ENCODE data around the gene PGBD2.
"Not testable (repeated sequence)": the region's sequence is repeated elsewhere in the genome, so short reads cannot be mapped to it uniquely, and the experiment has no call there.

PGBD2 gene

GRCh38 chr1:248923352-248924338 lies 17.6 kb downstream of the PGBD2 start:
- Histone ChIP-seq H3K36me3 (ENCODE audit: insufficient read depth, low read length) (peaks cover 5% of the 10 kb centered on the region), H3K4me3 (ENCODE audit: low read length) (no peak overlapping the region), H3K4me1 (ENCODE audit: insufficient read depth, low read length) (peaks cover 7% of the 10 kb centered on the region), H2AFZ (ENCODE audit: low read depth, low read length) (no peak overlapping the region), H3K27me3 (ENCODE audit: insufficient read depth, low read length) (no peaks in the 10 kb centered on the region), H3K9me3 (ENCODE audit: low read length) (no peaks in the 10 kb centered on the region)

GRCh38 chr1:248924696-248925532 lies 18.9 kb downstream of the PGBD2 start:
- H3K36me3 ChIP-seq (ENCODE audit: insufficient read depth, low read length), result no peaks in the 10 kb centered on the region
- H2AFZ ChIP-seq (ENCODE audit: low read depth, low read length), result no peak overlapping the region
- peaks cover 7% of the 10 kb centered on the region for H3K4me1 ChIP-seq (ENCODE audit: insufficient read depth, low read length)
- H3K27me3 ChIP-seq (ENCODE audit: insufficient read depth, low read length), result no peaks in the 10 kb centered on the region
- H3K4me3 ChIP-seq (ENCODE audit: low read length), result no peak overlapping the region
- no peaks in the 10 kb centered on the region for H3K9me3 ChIP-seq (ENCODE audit: low read length)

- not testable (repeated sequence) for H3K4me1 ChIP-seq (ENCODE audit: insufficient read depth, low read length)
Observed at GRCh38 chr1:248925859-248926258, 19.8 kb downstream of the PGBD2 start.

GRCh38 chr1:248926401-248927182 lies 20.6 kb downstream of the PGBD2 start:
- Histone ChIP-seq H2AFZ (ENCODE audit: low read depth, low read length) (no peak overlapping the region), H3K36me3 (ENCODE audit: insufficient read depth, low read length) (no peaks in the 10 kb centered on the region), H3K4me3 (ENCODE audit: low read length) (no peak overlapping the region), H3K9me3 (ENCODE audit: low read length) (no peaks in the 10 kb centered on the region), H3K4me1 (ENCODE audit: insufficient read depth, low read length) (peaks cover 7% of the 10 kb centered on the region), H3K27me3 (ENCODE audit: insufficient read depth, low read length) (no peaks in the 10 kb centered on the region)

More at GRCh38 chr1:248925859-248926258, 19.8 kb downstream of the PGBD2 start:
- H3K9me3 ChIP-seq (ENCODE audit: low read length); H3K36me3 ChIP-seq (ENCODE audit: insufficient read depth, low read length); H3K4me3 ChIP-seq (ENCODE audit: low read length); H2AFZ ChIP-seq (ENCODE audit: low read depth, low read length); H3K27me3 ChIP-seq (ENCODE audit: insufficient read depth, low read length): not testable (repeated sequence)

GRCh38 chr1:248927283-248927682 lies 21.2 kb downstream of the PGBD2 start:
- not testable (repeated sequence) for H3K36me3 ChIP-seq (ENCODE audit: insufficient read depth, low read length); H3K27me3 ChIP-seq (ENCODE audit: insufficient read depth, low read length); H3K4me1 ChIP-seq (ENCODE audit: insufficient read depth, low read length); H3K9me3 ChIP-seq (ENCODE audit: low read length); H3K4me3 ChIP-seq (ENCODE audit: low read length); H2AFZ ChIP-seq (ENCODE audit: low read depth, low read length)

GRCh38 chr1:248928122-248928521 lies 22.1 kb downstream of the PGBD2 start:
- not testable (repeated sequence) for H3K36me3 ChIP-seq (ENCODE audit: insufficient read depth, low read length); H2AFZ ChIP-seq (ENCODE audit: low read depth, low read length); H3K4me1 ChIP-seq (ENCODE audit: insufficient read depth, low read length); H3K4me3 ChIP-seq (ENCODE audit: low read length); H3K27me3 ChIP-seq (ENCODE audit: insufficient read depth, low read length); H3K9me3 ChIP-seq (ENCODE audit: low read length)

GRCh38 chr1:248930037-248930436 lies 24.0 kb downstream of the PGBD2 start:
- H3K9me3 ChIP-seq (ENCODE audit: low read length); H3K4me1 ChIP-seq (ENCODE audit: insufficient read depth, low read length); H2AFZ ChIP-seq (ENCODE audit: low read depth, low read length); H3K36me3 ChIP-seq (ENCODE audit: insufficient read depth, low read length); H3K27me3 ChIP-seq (ENCODE audit: insufficient read depth, low read length); H3K4me3 ChIP-seq (ENCODE audit: low read length): not testable (repeated sequence)

GRCh38 chr1:248938173-248938809 lies 32.3 kb downstream of the PGBD2 start:
- H3K9me3 ChIP-seq (ENCODE audit: low read length); H3K4me1 ChIP-seq (ENCODE audit: insufficient read depth, low read length); H2AFZ ChIP-seq (ENCODE audit: low read depth, low read length); H3K36me3 ChIP-seq (ENCODE audit: insufficient read depth, low read length); H3K27me3 ChIP-seq (ENCODE audit: insufficient read depth, low read length); H3K4me3 ChIP-seq (ENCODE audit: low read length): not testable (repeated sequence)

GRCh38 chr1:248944134-248944999 lies 38.3 kb downstream of the PGBD2 start:
- H2AFZ ChIP-seq (ENCODE audit: low read depth, low read length), result not testable (repeated sequence)

GRCh38 chr1:248945000-248945423 lies 39.0 kb downstream of the PGBD2 start:
- H3K9me3 ChIP-seq (ENCODE audit: low read length); H3K4me1 ChIP-seq (ENCODE audit: insufficient read depth, low read length); H3K4me3 ChIP-seq (ENCODE audit: low read length); H3K27me3 ChIP-seq (ENCODE audit: insufficient read depth, low read length); H3K36me3 ChIP-seq (ENCODE audit: insufficient read depth, low read length); H2AFZ ChIP-seq (ENCODE audit: low read depth, low read length): not testable (repeated sequence)

More at GRCh38 chr1:248944134-248944999, 38.3 kb downstream of the PGBD2 start:
- not testable (repeated sequence) for H3K4me3 ChIP-seq (ENCODE audit: low read length); H3K9me3 ChIP-seq (ENCODE audit: low read length); H3K36me3 ChIP-seq (ENCODE audit: insufficient read depth, low read length); H3K27me3 ChIP-seq (ENCODE audit: insufficient read depth, low read length); H3K4me1 ChIP-seq (ENCODE audit: insufficient read depth, low read length)

- H3K27me3 ChIP-seq (ENCODE audit: insufficient read depth, low read length); H3K4me3 ChIP-seq (ENCODE audit: low read length); H3K9me3 ChIP-seq (ENCODE audit: low read length); H3K36me3 ChIP-seq (ENCODE audit: insufficient read depth, low read length); H2AFZ ChIP-seq (ENCODE audit: low read depth, low read length); H3K4me1 ChIP-seq (ENCODE audit: insufficient read depth, low read length): not testable (repeated sequence)
Observed at GRCh38 chr1:248945453-248945852, 39.4 kb downstream of the PGBD2 start.
